GM19372 (cell line): ENCODE results near the gene LCA5L.
"Not testable (repeated sequence)": the region's sequence is repeated elsewhere in the genome, so short reads cannot be mapped to it uniquely, and the experiment has no call there.

ENCODE experiments used
- ATAC-seq: cut with Tn5 transposase; IDR thresholded peaks from one replicate; pipeline ENCODE4 v1.9.1; 2021; ENCODE audit warnings: mild to moderate bottlenecking, low read depth, moderate library complexity; ENCODE audit not compliant: unreplicated experiment

The LCA5L gene

GRCh38 chr21:39388811-39389155 is 56.8 kb downstream of the LCA5L start:
- ATAC-seq = peak; percentile 24

- peak; percentile 88 for ATAC-seq
Observed at GRCh38 chr21:39388038-39388810, 57.4 kb downstream of the LCA5L start.

DNA sequence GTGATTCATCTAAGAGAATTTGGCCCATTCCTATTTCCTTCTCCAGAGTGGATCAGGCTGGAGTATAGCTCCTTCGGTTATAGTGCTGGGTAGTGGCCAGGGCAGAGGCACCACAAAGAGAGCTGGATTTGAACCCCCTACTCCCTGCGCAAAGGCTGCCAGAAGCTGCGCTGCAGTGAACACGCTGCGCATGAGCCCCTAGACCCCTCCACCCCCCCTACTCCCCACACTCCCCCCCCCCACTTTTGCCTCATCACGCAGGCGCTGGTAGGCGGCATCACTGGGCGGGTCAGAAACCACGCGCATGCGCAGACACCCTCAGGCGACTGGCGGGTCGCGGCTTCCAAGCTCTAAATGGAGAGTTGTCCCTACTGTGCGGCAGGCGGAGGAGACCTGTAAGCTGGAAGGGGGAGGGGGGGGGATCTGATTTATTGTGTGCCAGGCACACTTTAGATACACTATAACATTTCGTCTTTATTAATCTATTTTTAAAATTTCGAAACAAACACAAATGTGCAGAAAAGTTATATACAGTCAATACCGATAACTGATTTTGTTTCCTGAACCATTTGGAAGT is 58.0 kb downstream of the LCA5L start:
- ATAC-seq = peak; percentile 43

- no peak for ATAC-seq
Observed at GRCh38 chr21:39386899-39387298, 58.7 kb downstream of the LCA5L start.

DNA sequence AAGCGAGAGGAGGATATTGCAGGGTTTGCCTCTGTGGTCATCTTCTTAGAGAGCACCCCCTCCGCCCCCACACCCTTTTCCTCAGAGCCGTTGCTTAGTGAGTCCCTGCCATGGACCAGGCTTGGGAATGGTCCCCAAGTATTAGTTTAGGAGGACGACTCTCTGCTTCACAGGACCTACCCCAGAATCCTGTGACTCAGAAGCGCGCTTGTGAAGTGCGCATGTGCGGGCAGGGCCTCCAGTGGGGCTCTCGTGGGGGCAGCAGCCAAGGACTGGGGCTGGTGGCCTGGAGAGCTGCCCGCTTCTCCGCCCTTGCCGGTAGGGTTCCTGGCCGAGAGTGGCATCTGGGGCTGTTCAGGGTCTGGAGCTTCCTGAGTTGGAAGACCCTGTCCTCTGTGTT is 59.4 kb downstream of the LCA5L start:
- ATAC-seq = no peak

GRCh38 chr21:39385299-39386145 is 60.1 kb downstream of the LCA5L start:
- no peak for ATAC-seq

GRCh38 chr21:39384674-39385298 is 60.8 kb downstream of the LCA5L start:
- no peak for ATAC-seq

- ATAC-seq = not testable (repeated sequence)
Observed at GRCh38 chr21:39382096-39382495, 63.5 kb downstream of the LCA5L start.

DNA sequence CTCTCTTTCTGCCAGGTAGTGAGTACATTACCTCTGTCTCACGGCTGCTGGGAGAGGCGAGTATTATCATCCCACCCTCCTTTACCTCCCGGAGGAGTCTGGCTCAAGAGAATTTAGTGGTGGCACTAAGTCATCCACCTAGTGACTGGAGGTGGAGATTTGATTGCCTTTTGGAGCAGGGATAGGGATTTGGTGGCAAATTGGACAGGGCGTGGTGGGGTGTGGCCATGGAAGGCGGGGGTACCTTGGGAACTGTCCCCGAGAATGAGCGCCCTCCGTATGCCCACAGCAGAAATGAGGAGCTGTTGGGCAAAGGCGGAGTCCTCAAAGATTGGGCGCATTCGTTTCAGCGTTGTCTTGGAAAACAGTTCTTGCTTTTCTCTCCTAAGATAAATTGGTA is 64.6 kb downstream of the LCA5L start:
- ATAC-seq = no peak

- ATAC-seq = peak; percentile 95
Observed at GRCh38 chr21:39379986-39380891, 65.3 kb downstream of the LCA5L start.

- no peak for ATAC-seq
Observed at GRCh38 chr21:39377444-39378050, 68.0 kb downstream of the LCA5L start.

- ATAC-seq = no peak
Observed at GRCh38 chr21:39375446-39375845, 70.1 kb downstream of the LCA5L start.

GRCh38 chr21:39374046-39374445 is 71.5 kb downstream of the LCA5L start:
- no peak for ATAC-seq

DNA sequence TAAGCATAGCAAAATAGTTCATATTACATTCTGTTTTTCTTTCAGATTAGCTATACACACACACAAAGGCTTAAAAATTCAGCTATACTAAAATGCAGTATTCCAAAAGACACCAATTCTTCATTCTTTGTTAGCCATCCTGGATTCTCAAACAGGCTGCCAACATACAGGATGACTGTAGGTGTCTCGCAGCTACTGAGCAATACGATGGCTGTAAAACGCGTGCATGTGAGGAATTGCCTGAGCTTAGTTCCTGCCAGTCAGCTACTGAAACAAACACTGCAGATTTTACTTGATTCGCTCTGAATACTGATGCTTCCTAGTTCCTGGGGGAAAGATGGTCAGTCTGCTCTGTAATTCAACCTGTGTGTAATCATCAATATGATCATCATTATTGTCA is 71.9 kb downstream of the LCA5L start:
- no peak for ATAC-seq

- not testable (repeated sequence) for ATAC-seq
Observed at GRCh38 chr21:39369896-39370288, 75.7 kb downstream of the LCA5L start.

GRCh38 chr21:39367783-39368182 is 77.8 kb downstream of the LCA5L start:
- no peak for ATAC-seq

GRCh38 chr21:39366563-39366962 is 79.0 kb downstream of the LCA5L start:
- no peak for ATAC-seq

DNA sequence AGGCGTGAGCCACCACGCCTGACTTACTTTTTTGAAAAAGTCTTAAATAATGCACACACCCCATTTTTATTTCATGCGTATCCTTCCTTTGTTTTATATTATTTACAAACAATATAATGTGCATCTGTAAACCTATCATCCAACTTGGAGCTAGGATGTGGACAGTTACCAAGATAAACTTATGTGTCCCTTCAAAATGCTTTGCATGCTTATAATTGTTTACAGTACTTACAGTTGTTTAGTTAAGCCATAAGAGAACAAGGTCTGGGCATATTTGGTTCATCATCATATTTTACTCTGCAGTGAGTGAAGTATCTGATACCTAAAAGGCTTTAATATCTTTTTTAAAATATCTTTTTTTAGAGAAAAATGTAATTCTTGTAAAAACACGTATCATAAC is 80.6 kb downstream of the LCA5L start:
- no peak for ATAC-seq
